ENCODE data around the gene ZNF688. TPM values are rescaled to one million over a fixed set of nuclear protein-coding genes. Genes with fewer than 3 reads are reported as not detected.
"Not testable (repeated sequence)": the region's sequence is repeated elsewhere in the genome, so short reads cannot be mapped to it uniquely, and the experiment has no call there.

The ZNF688 gene
- total and polyA plus RNA-seq, 5 donors = 10.8 to 16.1 (median 12.9) TPM

DNA sequence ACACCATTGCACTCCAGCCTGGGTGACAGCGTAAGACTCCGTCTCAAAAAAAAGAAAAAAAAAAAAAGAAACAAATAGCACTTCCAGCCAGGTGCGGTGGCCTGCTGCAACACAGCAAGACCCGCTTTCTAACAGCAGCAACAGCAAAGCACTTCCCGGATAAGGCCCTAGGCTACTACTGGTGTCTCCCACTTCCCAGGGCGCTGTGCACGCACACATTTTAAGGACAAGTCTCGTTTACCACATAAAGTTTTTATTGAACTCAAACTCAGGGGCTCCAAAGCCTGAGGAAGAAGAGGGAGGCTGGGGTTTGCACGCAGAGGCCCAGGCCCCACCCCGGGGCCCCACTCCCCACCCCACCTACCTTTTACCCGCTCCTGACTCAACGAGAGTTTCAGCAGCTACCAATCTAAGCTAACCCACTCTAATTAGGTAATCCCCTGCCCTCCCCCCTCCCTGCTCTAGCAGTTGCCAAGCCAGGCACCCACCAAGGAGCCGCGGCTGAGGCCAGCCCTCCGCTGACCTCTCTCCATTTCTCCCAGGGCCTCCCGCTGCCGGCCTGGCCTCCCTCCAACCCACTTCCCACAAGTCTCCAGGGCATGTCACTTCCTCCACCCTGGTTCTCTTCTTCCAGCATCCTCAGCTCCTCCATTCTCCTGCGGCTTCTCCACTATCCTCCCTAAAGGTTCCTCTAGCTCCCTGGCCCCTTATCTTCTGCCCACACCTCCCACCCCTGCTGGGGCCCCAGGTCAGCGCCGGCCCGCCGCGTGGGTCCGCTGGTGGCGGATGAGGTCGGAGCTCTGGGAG, 47.5 kb downstream of the ZNF688 start:
- no peak for ATAC-seq
- intact Hi-C loops (cut with DNase I) = loop anchor here in 1 of 4 donors (10.0 kb wide), 1 partner anchor 79 kb away; the partner anchor contains the start of gene SEPHS2
- Histone ChIP-seq H3K4me1 (ENCODE audit: control insufficient read depth, insufficient read depth, low read length) (peaks cover 2% of the 10 kb centered on the region), H3K27me3 (ENCODE audit: control insufficient read depth, insufficient read depth) (no peaks in the 10 kb centered on the region), H3K4me3 (ENCODE audit: low read length) (no peak overlapping the region), H3K27ac (ENCODE audit: low read length) (no peak overlapping the region), H3K9me3 (ENCODE audit: control insufficient read depth, low read length) (no peaks in the 10 kb centered on the region)
- 64% methylated on average over 26 of the region's 26 CpGs for WGBS
- peak; percentile 57 to 79 (median 78) for DNase-seq

DNA sequence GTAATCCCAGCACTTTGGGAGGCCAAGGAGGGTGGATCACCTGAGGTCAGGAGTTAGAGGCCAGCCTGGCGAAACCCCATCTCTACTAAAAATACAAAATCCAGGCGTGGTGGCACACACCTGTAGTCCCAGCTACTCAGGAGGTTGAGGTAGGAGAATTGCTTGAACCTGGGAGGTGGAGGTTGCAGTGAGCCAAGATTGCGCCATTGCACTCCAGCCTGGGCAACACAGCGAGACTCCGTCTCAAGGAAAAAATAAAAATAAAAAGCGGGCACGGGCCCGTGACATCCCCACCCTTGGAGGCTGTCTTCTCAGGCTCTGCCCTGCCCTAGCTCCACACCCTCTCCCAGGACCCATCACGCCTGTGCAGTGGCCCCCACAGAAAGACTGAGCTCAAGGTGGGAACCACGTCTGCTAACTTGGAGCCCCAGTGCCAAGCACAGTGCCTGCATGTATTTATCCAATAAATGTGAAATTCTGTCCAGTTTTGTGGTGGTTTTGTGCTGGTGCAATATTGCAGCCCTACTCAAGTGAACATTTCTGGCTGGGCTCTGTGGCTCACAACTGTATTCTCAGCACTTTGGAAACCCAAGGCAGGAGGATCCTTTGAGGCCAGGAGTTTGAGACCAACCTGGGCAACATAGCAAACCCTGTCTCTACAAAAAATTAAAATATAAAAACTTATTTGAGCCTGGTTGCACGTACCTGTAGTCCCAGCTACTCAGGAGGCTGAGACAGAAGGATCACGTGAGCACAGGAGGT, 48.6 kb downstream of the ZNF688 start:
- not testable (repeated sequence) for H3K27me3 ChIP-seq (ENCODE audit: control insufficient read depth, insufficient read depth); DNase-seq; H3K4me1 ChIP-seq (ENCODE audit: control insufficient read depth, insufficient read depth, low read length); H3K4me3 ChIP-seq (ENCODE audit: low read length); ATAC-seq; H3K27ac ChIP-seq (ENCODE audit: low read length); H3K9me3 ChIP-seq (ENCODE audit: control insufficient read depth, low read length)
- intact Hi-C loops (cut with DNase I) = loop anchor here in 1 of 4 donors (10.0 kb wide), 1 partner anchor 78 kb away; the partner anchor contains the start of gene SEPHS2
- 89% methylated on average over 12 of the region's 12 CpGs for WGBS

DNA sequence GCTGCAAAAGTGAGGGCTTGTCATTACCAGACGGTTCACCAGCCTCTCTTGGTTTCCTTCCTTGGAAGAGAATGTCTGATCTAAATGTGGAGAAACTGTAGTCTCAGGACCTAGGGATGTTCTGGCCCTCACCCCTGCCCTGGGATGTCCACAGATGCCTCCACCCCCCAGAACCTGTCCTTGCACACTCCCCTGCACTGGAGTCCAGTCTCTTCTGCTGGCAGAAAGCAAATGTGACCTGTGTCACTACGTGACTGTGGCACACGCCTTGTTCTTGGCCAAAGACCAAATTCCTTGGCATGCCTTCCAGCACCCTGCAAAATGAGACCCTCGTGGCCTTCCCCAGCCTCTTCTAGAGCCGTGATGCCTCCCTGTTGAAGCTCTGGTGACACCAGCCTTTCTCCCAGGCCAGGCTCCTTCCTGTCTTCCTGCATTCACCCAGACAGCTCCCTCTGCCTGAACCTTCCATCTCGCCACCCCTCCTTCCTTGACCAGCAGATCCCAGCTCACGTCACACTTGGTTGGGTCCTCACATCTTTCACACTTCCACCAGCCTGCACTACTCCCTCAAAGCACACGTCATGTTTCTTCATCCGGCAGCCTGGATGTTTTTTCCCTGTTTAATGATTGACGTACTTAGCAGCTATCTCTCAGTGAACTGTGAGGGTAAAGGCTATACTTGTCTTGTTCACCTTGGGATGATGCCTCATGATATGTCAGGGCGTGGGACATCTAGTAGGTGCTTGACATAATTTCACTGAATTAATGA, 49.5 kb downstream of the ZNF688 start:
- intact Hi-C loops (cut with DNase I) = loop anchor here in 1 of 4 donors (10.0 kb wide), 1 partner anchor 77 kb away; the partner anchor contains the start of gene SEPHS2
- ATAC-seq = no peak
- Histone ChIP-seq H3K4me1 (ENCODE audit: control insufficient read depth, insufficient read depth, low read length) (peaks cover 2% of the 10 kb centered on the region), H3K27ac (ENCODE audit: low read length) (no peak overlapping the region), H3K9me3 (ENCODE audit: control insufficient read depth, low read length) (no peaks in the 10 kb centered on the region), H3K4me3 (ENCODE audit: low read length) (no peak overlapping the region), H3K27me3 (ENCODE audit: control insufficient read depth, insufficient read depth) (no peaks in the 10 kb centered on the region)
- 37% methylated on average over 11 of the region's 11 CpGs for WGBS
- DNase-seq = no peak

DNA sequence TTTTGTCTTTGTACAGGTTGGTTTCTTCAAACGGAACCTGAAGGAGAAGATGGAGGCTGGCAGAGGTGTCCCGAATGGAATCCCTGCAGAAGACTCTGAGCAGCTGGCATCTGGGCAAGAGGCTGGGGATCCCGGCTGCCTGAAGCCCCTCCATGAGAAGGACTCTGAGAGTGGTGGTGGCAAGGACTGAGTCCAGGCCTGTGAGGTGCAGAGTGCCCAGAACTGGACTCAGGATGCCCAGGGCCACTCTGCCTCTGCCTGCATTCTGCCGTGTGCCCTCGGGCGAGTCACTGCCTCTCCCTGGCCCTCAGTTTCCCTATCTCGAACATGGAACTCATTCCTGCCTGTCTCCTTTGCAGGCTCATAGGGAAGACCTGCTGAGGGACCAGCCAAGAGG, 50.0 kb downstream of the ZNF688 start:
- intact Hi-C loops (cut with DNase I) = loop anchor here in 1 of 4 donors (10.0 kb wide), 1 partner anchor 77 kb away; the partner anchor contains the start of gene SEPHS2
- 89% methylated on average over 7 of the region's 7 CpGs for WGBS
- peaks cover 2% of the 10 kb centered on the region for H3K4me1 ChIP-seq (ENCODE audit: control insufficient read depth, insufficient read depth, low read length)
- H3K27ac ChIP-seq (ENCODE audit: low read length) = no peak overlapping the region
- no peak for DNase-seq
- no peaks in the 10 kb centered on the region for H3K9me3 ChIP-seq (ENCODE audit: control insufficient read depth, low read length)
- ATAC-seq = no peak
- H3K27me3 ChIP-seq (ENCODE audit: control insufficient read depth, insufficient read depth) = no peaks in the 10 kb centered on the region
- H3K4me3 ChIP-seq (ENCODE audit: low read length) = no peak overlapping the region

Other genes with a start within 250 kb of the ZNF688 start
- gene CD2BP2, start 216.4 kb downstream of the ZNF688 start, total RNA-seq = 10 to 100 TPM; 43.0 to 50.9 (median 45.1) TPM
- 31.8 TPM for gene CD2BP2, start 216.4 kb downstream of the ZNF688 start, polyA plus RNA-seq
- gene TBC1D10B, start 201.2 kb downstream of the ZNF688 start, total RNA-seq = 10 to 100 TPM; 23.4 to 27.7 (median 25.4) TPM
- 19.1 TPM for gene TBC1D10B, start 201.2 kb downstream of the ZNF688 start, polyA plus RNA-seq
- under 1 TPM in 2 of 4 donors, not detected in 2; 0.35 to 0.94 TPM for gene MYL11, start 196.9 kb downstream of the ZNF688 start, total RNA-seq
- gene MYL11, start 196.9 kb downstream of the ZNF688 start, polyA plus RNA-seq = 0.86 TPM
- gene SEPTIN1, start 189.2 kb downstream of the ZNF688 start, total RNA-seq = 1 to 10 TPM; 1.1 to 3.6 (median 2.7) TPM
- gene SEPTIN1, start 189.2 kb downstream of the ZNF688 start, polyA plus RNA-seq = 1.6 TPM
- 1 to 10 TPM; 6.2 to 8.0 (median 7.5) TPM for gene ZNF48, start 176.3 kb downstream of the ZNF688 start, total RNA-seq
- 3.6 TPM for gene ZNF48, start 176.3 kb downstream of the ZNF688 start, polyA plus RNA-seq
- 10 to 100 TPM in 1 of 4 donors, 1 to 10 TPM in 3; 4.4 to 11.9 (median 7.0) TPM for gene ZNF771, start 164.1 kb downstream of the ZNF688 start, total RNA-seq
- 5.0 TPM for gene ZNF771, start 164.1 kb downstream of the ZNF688 start, polyA plus RNA-seq
- 10 to 100 TPM; 26.9 to 46.2 (median 30.5) TPM for gene DCTPP1, start 141.7 kb downstream of the ZNF688 start, total RNA-seq
- 20.9 TPM for gene DCTPP1, start 141.7 kb downstream of the ZNF688 start, polyA plus RNA-seq
- 10 to 100 TPM; 34.8 to 41.1 (median 36.4) TPM for gene SEPHS2, start 125.8 kb downstream of the ZNF688 start, total RNA-seq
- 29.4 TPM for gene SEPHS2, start 125.8 kb downstream of the ZNF688 start, polyA plus RNA-seq
- gene ITGAL, start 99.0 kb downstream of the ZNF688 start, total RNA-seq = 1 to 10 TPM in 3 of 4 donors, under 1 TPM in 1; 0.82 to 4.8 (median 1.9) TPM
- 0.61 TPM for gene ITGAL, start 99.0 kb downstream of the ZNF688 start, polyA plus RNA-seq
- gene ZNF768, start 45.1 kb downstream of the ZNF688 start, total RNA-seq = 10 to 100 TPM; 40.9 to 65.6 (median 52.5) TPM
- gene ZNF768, start 45.1 kb downstream of the ZNF688 start, polyA plus RNA-seq = 66.7 TPM
- gene ZNF747, start 36.9 kb downstream of the ZNF688 start, total RNA-seq = 10 to 100 TPM in 3 of 4 donors, 1 to 10 TPM in 1; 9.1 to 14.6 (median 12.6) TPM
- 10.3 TPM for gene ZNF747, start 36.9 kb downstream of the ZNF688 start, polyA plus RNA-seq
- gene ZNF764, start 13.3 kb downstream of the ZNF688 start, total RNA-seq = 10 to 100 TPM in 3 of 4 donors, 1 to 10 TPM in 1; 9.6 to 12.5 (median 12.3) TPM
- gene ZNF764, start 13.3 kb downstream of the ZNF688 start, polyA plus RNA-seq = 7.0 TPM
- gene ZNF785, start 14.0 kb upstream of the ZNF688 start, total RNA-seq = 1 to 10 TPM; 7.9 to 9.7 (median 9.2) TPM
- 4.3 TPM for gene ZNF785, start 14.0 kb upstream of the ZNF688 start, polyA plus RNA-seq
- gene ZNF689, start 38.7 kb upstream of the ZNF688 start, total RNA-seq = 1 to 10 TPM; 5.6 to 7.1 (median 6.3) TPM
- gene ZNF689, start 38.7 kb upstream of the ZNF688 start, polyA plus RNA-seq = 3.3 TPM
- gene PRR14, start 79.2 kb upstream of the ZNF688 start, total RNA-seq = 10 to 100 TPM; 22.9 to 27.6 (median 24.3) TPM
- gene PRR14, start 79.2 kb upstream of the ZNF688 start, polyA plus RNA-seq = 19.1 TPM
- 10 to 100 TPM; 37.4 to 43.2 (median 38.4) TPM for gene FBRS, start 86.7 kb upstream of the ZNF688 start, total RNA-seq
- gene FBRS, start 86.7 kb upstream of the ZNF688 start, polyA plus RNA-seq = 30.4 TPM
- gene SRCAP, start 127.5 kb upstream of the ZNF688 start, total RNA-seq = 10 to 100 TPM; 43.5 to 61.2 (median 46.4) TPM
- 27.6 TPM for gene SRCAP, start 127.5 kb upstream of the ZNF688 start, polyA plus RNA-seq
- 10 to 100 TPM; 17.3 to 22.2 (median 18.7) TPM for gene PHKG2, start 176.7 kb upstream of the ZNF688 start, total RNA-seq
- gene PHKG2, start 176.7 kb upstream of the ZNF688 start, polyA plus RNA-seq = 23.6 TPM
- gene CFAP119, start 190.3 kb upstream of the ZNF688 start, total RNA-seq = 1 to 10 TPM in 2 of 4 donors, under 1 TPM in 2; 0.51 to 1.5 (median 0.92) TPM
- gene CFAP119, start 190.3 kb upstream of the ZNF688 start, polyA plus RNA-seq = 0.95 TPM
- 10 to 100 TPM; 46.6 to 64.9 (median 49.8) TPM for gene RNF40, start 190.6 kb upstream of the ZNF688 start, total RNA-seq
- gene RNF40, start 190.6 kb upstream of the ZNF688 start, polyA plus RNA-seq = 36.1 TPM
- 10 to 100 TPM; 22.9 to 25.1 (median 24.8) TPM for gene ZNF629, start 215.5 kb upstream of the ZNF688 start, total RNA-seq
- 15.2 TPM for gene ZNF629, start 215.5 kb upstream of the ZNF688 start, polyA plus RNA-seq